NCI-H1930 (cell line): ENCODE measurements around the gene LINC01488.

Source experiments
- DNase-seq, 2 experiments: peaks; one replicate each; lab custom pipeline; 2025; lab: John Stamatoyannopoulos, UW

LINC01488 gene

DNA sequence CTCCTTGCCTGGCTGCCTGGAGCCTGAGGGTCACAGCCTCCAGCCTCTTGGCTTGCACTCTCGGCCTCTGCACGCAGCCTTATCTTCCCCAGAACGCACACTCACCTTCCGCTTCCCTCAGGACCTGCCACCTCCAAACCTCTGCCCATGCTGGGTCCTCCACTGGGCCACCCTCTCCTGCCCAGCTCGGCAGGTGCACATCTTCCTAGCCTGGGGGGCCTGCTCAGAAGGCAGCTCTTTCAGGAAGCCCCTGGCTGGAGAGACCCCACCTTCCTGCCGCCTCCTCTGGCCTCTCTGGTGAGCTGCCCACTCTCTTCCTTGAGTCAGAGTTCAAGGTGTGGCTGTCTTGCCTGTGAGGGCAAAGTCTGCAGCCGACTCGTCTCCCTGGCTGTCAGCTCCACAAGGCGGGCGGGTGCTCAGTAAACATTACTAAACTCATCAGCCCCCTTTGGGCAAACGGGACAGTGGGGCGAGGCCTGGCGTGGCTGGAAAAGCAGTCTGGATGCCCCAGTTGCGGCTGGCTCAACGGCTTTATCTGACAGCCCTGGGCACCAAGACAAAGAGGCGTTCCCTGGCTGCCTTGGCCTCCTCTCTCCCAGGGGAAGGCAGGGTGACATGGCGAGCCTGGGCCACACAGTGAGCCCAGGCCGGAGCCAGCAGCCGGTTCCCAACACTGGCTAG, 1.7 kb upstream of the LINC01488 start:
- DNase-seq: no peak

- no peak for DNase-seq
Observed at GRCh38 chr11:69480547-69481392, 693 bp upstream of the LINC01488 start.

- no peak for DNase-seq
Observed at GRCh38 chr11:69482322-69482721, 859 bp downstream of the LINC01488 start.

DNA sequence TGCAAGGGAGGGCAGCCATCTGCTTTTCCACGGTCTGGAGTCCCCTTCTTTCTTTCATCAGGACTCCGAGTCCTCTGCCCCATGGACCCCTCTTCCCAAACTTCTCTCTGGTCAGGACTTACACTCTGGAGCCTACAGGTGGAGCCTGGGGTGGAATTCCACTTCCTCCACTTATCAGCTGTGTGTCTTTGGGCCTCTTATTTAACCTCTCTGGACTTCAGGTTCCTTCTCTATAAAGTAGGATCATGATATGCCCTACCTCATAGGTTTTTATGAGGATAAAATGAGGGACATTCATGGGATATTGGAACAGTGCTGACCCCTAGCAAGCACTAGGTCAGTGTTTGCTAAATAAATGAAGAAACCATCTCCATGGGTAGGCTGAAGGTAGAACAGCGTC, 1.7 kb downstream of the LINC01488 start:
- no peak for DNase-seq

DNA sequence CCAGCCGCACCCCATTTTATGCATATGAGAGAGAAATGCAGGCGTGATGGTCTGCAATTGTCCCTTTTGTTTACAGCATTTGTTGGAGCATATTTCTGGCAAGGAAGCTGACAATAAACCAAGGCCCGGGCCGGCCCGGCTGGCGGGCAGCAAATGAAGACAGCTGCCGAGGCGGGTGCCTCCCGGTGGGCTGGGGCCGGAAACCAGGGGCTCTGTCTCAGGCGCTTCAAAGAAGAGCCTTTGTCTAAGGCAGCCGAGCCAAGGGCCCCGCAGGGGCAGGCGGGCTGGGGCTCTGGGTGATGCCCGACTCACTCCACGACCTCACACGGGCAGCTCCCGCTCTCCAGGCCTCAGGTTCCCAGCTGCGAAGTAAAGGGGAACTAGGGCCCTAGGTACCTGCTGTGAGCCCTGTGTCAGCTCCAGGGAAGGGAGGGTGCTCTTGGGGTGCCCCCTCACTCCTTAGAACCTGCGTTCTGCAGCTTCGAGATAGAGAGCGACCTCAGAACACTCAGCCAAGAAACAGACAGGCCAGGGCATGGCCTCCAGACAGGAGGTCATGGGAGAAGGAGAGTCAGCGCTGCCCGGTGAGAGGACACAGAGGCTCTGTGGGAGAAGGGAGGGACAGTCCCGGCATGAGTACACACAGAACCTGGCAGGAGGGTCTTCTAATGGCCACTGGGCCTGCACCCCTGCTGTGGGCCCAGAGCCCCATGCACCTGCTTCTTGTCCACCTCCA, 2.4 kb downstream of the LINC01488 start:
- no peak for DNase-seq

DNA sequence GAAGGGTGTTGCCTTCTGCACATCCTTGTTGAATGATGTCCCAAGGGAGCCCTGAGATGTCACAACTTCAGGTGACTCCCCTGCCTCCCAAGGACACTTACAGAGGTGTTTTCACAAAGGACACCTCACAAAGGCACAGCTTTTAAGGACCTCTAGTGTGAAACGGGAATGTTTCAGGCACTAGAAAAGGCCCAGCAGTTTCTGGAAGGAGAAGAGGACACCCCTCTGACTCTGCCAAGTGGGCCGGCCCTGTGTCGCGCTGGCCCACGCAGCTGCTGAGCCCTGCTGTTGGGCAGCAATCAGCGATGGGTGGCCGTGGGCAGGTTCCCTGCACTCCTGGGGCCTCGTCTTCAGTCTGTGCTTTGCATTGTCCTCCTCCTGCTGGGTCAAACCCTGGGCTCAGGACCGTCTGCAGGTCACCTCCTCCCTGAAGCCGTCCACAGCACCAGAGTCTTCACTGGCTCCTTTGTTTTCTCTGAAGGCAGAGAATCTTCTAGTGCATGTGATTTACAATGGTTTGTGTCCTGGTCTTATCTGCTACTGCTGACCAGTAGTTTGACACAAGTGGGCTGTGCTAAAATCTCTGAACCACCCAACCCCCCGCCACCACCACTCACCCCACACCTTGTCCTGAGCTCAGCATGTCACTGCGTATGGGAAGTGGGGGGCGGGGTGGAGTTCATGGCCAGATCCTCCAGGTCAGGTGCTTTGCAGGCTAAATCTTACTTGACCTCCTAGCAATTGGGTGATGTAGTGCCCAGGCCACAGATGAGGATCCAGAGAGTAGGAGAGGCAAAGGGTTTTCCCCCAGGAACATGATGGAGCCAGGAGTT, 3.2 kb downstream of the LINC01488 start:
- DNase-seq: no peak

DNA sequence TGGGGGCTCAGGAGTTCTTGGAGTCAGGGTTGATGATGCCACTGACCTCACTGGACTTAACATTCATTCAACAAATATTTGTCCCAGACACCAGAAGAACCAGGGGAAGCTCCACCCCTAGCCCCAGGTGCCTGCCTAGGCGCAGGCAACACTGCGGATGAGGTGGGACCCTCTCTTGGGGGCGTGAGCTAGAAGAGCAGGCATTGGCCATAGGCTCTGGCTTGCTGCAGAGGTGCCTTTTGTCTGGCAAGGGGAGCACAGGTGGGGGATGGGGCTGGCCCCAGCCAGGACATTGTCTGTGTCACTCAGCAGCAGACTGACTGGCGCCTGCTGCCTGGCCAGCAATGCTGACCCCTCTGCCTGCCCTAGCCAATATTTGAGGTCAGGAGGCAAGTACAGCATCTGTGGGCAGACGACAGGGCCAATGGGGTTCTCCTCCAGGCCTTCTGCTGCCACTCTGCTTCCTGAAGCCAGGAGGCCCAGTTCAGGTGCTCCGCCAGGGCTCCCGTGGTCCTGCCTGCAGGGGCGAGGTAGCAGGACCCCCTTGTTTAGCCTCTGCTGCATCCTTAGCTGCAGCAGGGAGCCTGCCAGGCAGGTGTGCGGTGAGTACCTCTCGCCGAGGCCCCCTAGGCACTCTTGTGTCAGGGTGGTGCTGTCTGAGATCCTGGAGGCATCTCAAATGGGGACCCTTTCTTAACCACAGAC, 4.0 kb downstream of the LINC01488 start:
- DNase-seq: no peak

GRCh38 chr11:69486056-69486772, 4.8 kb downstream of the LINC01488 start:
- no peak for DNase-seq

- no peak for DNase-seq
Observed at GRCh38 chr11:69486773-69487291, 5.4 kb downstream of the LINC01488 start.

- no peak for DNase-seq
Observed at GRCh38 chr11:69487391-69487790, 5.9 kb downstream of the LINC01488 start.

DNA sequence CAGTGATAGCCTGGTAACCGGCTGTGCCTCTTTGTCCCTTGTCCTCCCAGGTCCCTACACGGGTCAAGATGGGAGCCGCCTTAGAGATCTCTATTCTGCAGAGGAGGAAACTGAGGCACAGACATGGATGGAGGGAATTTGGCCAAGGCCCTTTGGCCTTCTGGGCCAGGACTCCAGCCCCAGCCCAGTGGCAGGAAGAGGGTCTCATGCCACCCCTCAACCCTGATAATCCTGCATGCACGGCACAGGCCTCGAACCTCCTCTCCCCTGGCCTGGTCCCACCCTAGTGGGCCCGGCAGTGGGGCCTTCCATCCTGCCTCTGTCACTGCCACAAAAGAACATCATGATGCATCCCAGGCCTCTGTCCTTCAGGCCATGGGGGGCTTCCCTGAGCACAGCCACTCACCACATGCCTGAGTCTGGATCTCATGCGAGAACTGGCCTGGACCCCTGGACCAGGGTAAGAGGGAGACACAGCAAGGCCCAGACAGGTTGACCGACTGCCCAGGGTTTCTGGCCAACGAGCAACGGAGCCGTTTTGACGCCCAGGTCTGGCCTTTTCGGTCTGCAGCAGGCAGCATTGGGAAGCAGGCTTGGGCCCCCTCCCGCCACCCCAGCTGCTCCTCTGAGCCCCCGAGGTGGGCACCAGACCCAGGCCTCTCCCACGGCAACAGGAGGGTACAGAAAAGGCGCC, 6.5 kb downstream of the LINC01488 start:
- DNase-seq: no peak

DNA sequence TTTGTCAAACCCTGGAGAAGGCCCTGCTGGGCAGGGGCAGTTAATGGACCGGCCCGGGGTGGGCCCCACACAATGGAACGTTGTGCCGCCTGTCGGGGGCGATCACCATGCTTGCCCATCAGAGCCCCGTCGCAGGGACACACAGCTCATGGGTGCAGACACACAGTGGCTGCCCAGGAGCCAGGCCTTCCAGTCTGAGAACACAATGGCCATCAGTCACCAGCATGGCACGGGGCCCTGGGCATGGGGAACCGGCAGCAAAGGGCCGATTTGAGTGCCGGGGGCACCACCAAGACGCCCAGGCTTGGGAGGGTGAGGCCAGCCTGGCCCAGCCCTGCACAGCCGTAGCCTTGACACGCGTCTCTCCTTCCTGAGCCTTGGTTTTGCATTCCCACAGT, 7.1 kb downstream of the LINC01488 start:
- DNase-seq: no peak

- no peak for DNase-seq
Observed at GRCh38 chr11:69489031-69489745, 7.7 kb downstream of the LINC01488 start.

- no peak for DNase-seq
Observed at GRCh38 chr11:69489746-69490365, 8.4 kb downstream of the LINC01488 start.

GRCh38 chr11:69490516-69490915, 9.1 kb downstream of the LINC01488 start:
- no peak for DNase-seq

- DNase-seq: no peak
Observed at GRCh38 chr11:69491071-69492031, 9.9 kb downstream of the LINC01488 start.
